Muscle layer of duodenum (tissue), 2 donors: ENCODE measurements around the gene FLNB.

Experiments
- H3K27ac ChIP-seq: one replicate; pipeline ENCODE4 v1.7.0; 2013; ENCODE audit warnings: mild to moderate bottlenecking, low read length
- H3K27me3 ChIP-seq: one replicate; pipeline ENCODE4 v1.7.0; 2013; ENCODE audit warnings: low read depth, mild to moderate bottlenecking, control low read depth, low read length
- H3K36me3 ChIP-seq, 2 donors: one replicate each; pipeline ENCODE4 v1.7.0; 2013; ENCODE audit warnings: low read length in 2 of 2, control low read depth in 1 of 2, mild to moderate bottlenecking in 1 of 2; ENCODE audit not compliant: insufficient read depth in 2 of 2, control insufficient read depth in 1 of 2
- H3K4me1 ChIP-seq, 2 donors: one replicate each; pipeline ENCODE4 v1.7.0; 2013; ENCODE audit warnings: low read length in 2 of 2, mild to moderate bottlenecking in 2 of 2, control low read depth in 1 of 2, moderate library complexity in 1 of 2; ENCODE audit not compliant: insufficient read depth in 2 of 2, control insufficient read depth in 1 of 2
- H3K4me3 ChIP-seq, 2 donors: one replicate each; pipeline ENCODE4 v1.7.0; 2013; ENCODE audit warnings: low read length in 2 of 2, low read depth in 1 of 2, mild to moderate bottlenecking in 1 of 2
- H3K9me3 ChIP-seq, 2 donors: one replicate each; pipeline ENCODE4 v1.7.0; 2013; ENCODE audit warnings: low read length in 2 of 2, control low read depth in 1 of 2, mild to moderate bottlenecking in 1 of 2; ENCODE audit not compliant: control insufficient read depth in 1 of 2
- donor health status: healthy.

The FLNB gene

DNA sequence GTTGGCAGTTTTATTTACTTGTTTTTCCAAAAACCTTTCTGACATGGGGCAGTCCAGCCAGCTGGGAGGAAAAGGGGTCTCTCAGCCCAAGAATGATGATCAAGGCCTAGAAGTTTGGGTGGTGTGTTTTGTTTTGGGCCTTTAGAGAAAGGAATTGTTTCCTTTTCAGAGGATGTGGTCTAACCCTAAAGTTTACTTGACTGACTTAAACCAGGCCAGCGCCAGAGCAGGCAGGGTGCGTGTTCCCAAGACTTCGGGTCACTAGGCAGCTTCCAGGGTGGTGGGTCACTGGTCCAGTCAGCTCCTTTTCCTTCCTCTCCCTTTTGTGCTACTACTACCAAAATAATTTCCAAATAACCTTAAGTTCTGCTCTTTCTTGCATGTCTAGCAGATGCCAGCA lies 4.9 kb downstream of the FLNB start:
- Histone ChIP-seq H3K27me3 (no peaks in the 10 kb centered on the region), H3K27ac (peak overlapping the region; percentile 18), H3K36me3 (no peaks in the 10 kb centered on the region), H3K9me3 (no peaks in the 10 kb centered on the region), H3K4me3 (no peak overlapping the region), H3K4me1 (peaks cover 5 to 59% of the 10 kb centered on the region in 2 donors)

GRCh38 chr3:58013973-58014649 lies 5.9 kb downstream of the FLNB start:
- no peaks in the 10 kb centered on the region for H3K36me3 ChIP-seq
- H3K9me3 ChIP-seq: no peaks in the 10 kb centered on the region
- H3K27ac ChIP-seq: peak overlapping the region; percentile 25
- peaks cover 7 to 59% of the 10 kb centered on the region in 2 donors for H3K4me1 ChIP-seq
- no peaks in the 10 kb centered on the region for H3K27me3 ChIP-seq
- peak overlapping the region in 1 of 2 donors; percentile 12 for H3K4me3 ChIP-seq

- H3K36me3 ChIP-seq: no peaks in the 10 kb centered on the region
- H3K27ac ChIP-seq: no peak overlapping the region
- H3K4me3 ChIP-seq: no peak overlapping the region
- no peaks in the 10 kb centered on the region for H3K27me3 ChIP-seq
- H3K9me3 ChIP-seq: no peaks in the 10 kb centered on the region
- H3K4me1 ChIP-seq: peaks cover 19 to 60% of the 10 kb centered on the region in 2 donors
Measured at GRCh38 chr3:58015520-58015915, 7.3 kb downstream of the FLNB start.

DNA sequence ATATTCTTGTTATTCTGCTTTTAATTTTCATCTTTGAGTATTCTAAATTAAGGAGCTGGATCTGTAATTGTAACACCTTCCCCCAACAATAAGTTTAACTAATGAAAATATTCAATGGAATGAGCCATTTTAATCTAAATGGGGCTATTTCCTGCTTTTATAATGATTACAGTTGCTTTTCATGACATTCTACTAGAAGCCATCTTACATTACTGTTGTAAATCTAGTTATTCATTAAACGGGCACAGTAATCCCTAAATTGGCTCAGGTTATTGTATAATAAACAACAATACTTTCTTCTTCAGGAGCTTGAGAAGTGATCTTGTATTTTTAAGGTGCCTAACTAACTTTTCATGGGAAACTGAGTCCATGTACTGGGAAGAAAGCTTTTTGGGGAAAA lies 8.5 kb downstream of the FLNB start:
- no peaks in the 10 kb centered on the region for H3K27me3 ChIP-seq
- H3K36me3 ChIP-seq: no peaks in the 10 kb centered on the region
- no peaks in the 10 kb centered on the region for H3K9me3 ChIP-seq
- H3K4me3 ChIP-seq: no peak overlapping the region
- H3K4me1 ChIP-seq: peaks cover 29 to 60% of the 10 kb centered on the region in 2 donors
- H3K27ac ChIP-seq: no peak overlapping the region

GRCh38 chr3:58018892-58019742 lies 10.9 kb downstream of the FLNB start:
- H3K27ac ChIP-seq: peak overlapping the region; percentile 32
- no peak overlapping the region for H3K4me3 ChIP-seq
- H3K27me3 ChIP-seq: no peaks in the 10 kb centered on the region
- H3K9me3 ChIP-seq: no peaks in the 10 kb centered on the region
- H3K36me3 ChIP-seq: no peaks in the 10 kb centered on the region
- H3K4me1 ChIP-seq: peaks cover 29 to 45% of the 10 kb centered on the region in 2 donors

GRCh38 chr3:58020783-58021071 lies 12.5 kb downstream of the FLNB start:
- Histone ChIP-seq H3K27me3 (no peaks in the 10 kb centered on the region), H3K36me3 (no peaks in the 10 kb centered on the region), H3K27ac (peak overlapping the region; percentile 11), H3K9me3 (no peaks in the 10 kb centered on the region), H3K4me1 (peaks cover 24 to 41% of the 10 kb centered on the region in 2 donors), H3K4me3 (no peak overlapping the region)

- Histone ChIP-seq H3K9me3 (no peaks in the 10 kb centered on the region), H3K4me1 (peaks cover 30 to 47% of the 10 kb centered on the region in 2 donors), H3K27me3 (no peaks in the 10 kb centered on the region), H3K36me3 (no peaks in the 10 kb centered on the region), H3K4me3 (no peak overlapping the region), H3K27ac (peak overlapping the region; percentile 11)
Measured at GRCh38 chr3:58021072-58021959, 13.1 kb downstream of the FLNB start.

DNA sequence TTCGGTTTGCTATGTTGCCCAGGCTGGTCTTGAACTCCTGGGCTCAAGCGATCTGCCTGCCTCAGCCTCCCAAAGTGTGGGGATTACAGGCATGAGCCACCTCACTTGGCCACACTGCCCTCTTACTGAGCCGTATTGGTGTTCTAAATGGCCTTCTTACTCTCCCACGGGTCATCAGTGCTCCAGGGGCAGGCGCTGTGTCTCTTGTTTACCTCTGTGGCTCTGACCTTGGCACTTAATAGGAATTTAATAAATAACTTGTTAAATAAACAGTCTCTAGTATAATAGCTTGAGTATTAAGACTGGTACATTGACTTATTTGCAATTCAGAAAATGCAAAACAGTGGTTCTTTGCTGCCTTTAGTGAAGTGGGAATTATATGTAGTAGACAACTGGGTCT lies 13.7 kb downstream of the FLNB start:
- Histone ChIP-seq H3K27ac (no peak overlapping the region), H3K36me3 (no peaks in the 10 kb centered on the region), H3K27me3 (no peaks in the 10 kb centered on the region), H3K4me1 (peaks cover 33 to 49% of the 10 kb centered on the region in 2 donors), H3K4me3 (no peak overlapping the region), H3K9me3 (no peaks in the 10 kb centered on the region)

GRCh38 chr3:58022490-58022889 lies 14.3 kb downstream of the FLNB start:
- H3K4me1 ChIP-seq: peaks cover 33 to 45% of the 10 kb centered on the region in 2 donors
- H3K27ac ChIP-seq: no peak overlapping the region

DNA sequence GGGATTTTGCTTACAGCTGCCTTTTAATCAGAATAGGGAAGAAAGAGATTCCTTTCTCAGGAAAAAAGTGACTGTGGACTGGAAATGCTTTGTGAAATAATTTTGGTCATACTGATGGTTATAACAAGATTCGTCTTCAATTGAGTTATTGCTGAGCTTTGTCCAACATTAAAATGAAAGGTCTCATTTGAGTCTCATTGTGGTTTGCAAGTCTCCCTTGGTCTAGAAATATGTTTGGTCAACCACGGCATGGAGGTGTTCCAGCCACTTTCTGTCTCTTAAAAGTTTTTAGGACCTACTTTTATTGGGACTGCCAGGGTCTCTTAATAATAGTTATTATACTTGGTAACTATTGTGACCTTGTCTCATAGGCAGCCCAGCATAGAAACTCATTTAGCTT lies 15.3 kb downstream of the FLNB start:
- Histone ChIP-seq H3K9me3 (no peaks in the 10 kb centered on the region), H3K27me3 (no peaks in the 10 kb centered on the region), H3K27ac (no peak overlapping the region), H3K4me3 (no peak overlapping the region), H3K4me1 (peaks cover 33 to 41% of the 10 kb centered on the region in 2 donors), H3K36me3 (no peaks in the 10 kb centered on the region)

More at GRCh38 chr3:58022490-58022889, 14.3 kb downstream of the FLNB start:
- Histone ChIP-seq H3K36me3 (no peaks in the 10 kb centered on the region), H3K27me3 (no peaks in the 10 kb centered on the region), H3K9me3 (no peaks in the 10 kb centered on the region), H3K4me3 (no peak overlapping the region)

- H3K27ac ChIP-seq: no peak overlapping the region
- no peaks in the 10 kb centered on the region for H3K9me3 ChIP-seq
- H3K4me3 ChIP-seq: no peak overlapping the region
- peaks cover 20 to 33% of the 10 kb centered on the region in 2 donors for H3K4me1 ChIP-seq
- H3K27me3 ChIP-seq: no peaks in the 10 kb centered on the region
- H3K36me3 ChIP-seq: no peaks in the 10 kb centered on the region
Measured at GRCh38 chr3:58025406-58025805, 17.2 kb downstream of the FLNB start.
